ENCODE data around the gene CDC27.

DNA sequence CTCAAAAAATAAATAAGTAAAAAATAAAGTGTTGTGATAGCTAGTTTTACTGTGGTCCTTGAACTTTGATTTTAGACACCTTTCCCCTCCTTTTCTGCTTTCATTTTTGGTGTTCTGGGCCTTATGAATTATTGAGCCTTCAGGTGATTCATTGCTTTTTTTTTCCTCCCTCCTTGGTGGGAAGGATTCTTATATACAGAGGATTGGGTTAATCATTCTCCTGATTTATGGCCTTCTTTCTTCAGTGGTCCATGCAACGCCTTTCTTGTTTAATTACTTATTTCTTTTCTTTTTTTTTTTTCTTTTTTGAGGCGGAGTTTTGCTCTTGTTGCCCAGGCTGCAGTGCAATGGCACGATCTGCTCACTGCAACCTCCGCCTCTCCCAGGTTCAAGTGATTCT, 12.1 kb upstream of the CDC27 start:
- TF ChIP-seq, protein P1, sequence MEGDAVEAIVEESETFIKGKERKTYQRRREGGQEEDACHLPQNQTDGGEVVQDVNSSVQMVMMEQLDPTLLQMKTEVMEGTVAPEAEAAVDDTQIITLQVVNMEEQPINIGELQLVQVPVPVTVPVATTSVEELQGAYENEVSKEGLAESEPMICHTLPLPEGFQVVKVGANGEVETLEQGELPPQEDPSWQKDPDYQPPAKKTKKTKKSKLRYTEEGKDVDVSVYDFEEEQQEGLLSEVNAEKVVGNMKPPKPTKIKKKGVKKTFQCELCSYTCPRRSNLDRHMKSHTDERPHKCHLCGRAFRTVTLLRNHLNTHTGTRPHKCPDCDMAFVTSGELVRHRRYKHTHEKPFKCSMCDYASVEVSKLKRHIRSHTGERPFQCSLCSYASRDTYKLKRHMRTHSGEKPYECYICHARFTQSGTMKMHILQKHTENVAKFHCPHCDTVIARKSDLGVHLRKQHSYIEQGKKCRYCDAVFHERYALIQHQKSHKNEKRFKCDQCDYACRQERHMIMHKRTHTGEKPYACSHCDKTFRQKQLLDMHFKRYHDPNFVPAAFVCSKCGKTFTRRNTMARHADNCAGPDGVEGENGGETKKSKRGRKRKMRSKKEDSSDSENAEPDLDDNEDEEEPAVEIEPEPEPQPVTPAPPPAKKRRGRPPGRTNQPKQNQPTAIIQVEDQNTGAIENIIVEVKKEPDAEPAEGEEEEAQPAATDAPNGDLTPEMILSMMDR (IDR thresholded peaks at IDR 0.05; ENCODE audit: low read depth, low read length) = no peak
- TF ChIP-seq EZH2phosphoT487 (IDR thresholded peaks at IDR 0.05; ENCODE audit: low read depth) = no peak

Measured in OCI-LY3 (cell line).